Endothelial cell of umbilical vein (primary cell): ENCODE data around the gene SUPT4H1. TPM values are rescaled to one million over a fixed set of nuclear protein-coding genes. Genes with fewer than 3 reads are reported as not detected.

Experiments used
- BruUV-seq: library from RNA; stranded (reverse); fragments of 400-500 nt; replicated peaks from 2 replicates; lab custom pipeline; 2021; lab: Mats Ljungman, UMichigan
- CTCF ChIA-PET: fragments of 300-600, 350-600 bp; sonication (Branson Sonifier 250); formaldehyde crosslinking; loops from one replicate; lab custom pipeline; 2021; ENCODE audit warnings: antibody characterized with exemption, inconsistent platforms; lab: Charles Lee
- POLR2A ChIA-PET: fragments of 300-600, 350-600 bp; sonication (Branson Sonifier 250); formaldehyde crosslinking; loops from one replicate; lab custom pipeline; 2021; ENCODE audit warnings: antibody characterized with exemption, inconsistent platforms; lab: Charles Lee
- DNase-seq: peaks from one replicate; pipeline ENCODE4 v3.0.0-alpha.2; 2011; ENCODE audit warnings: low read depth, low spot score
- FAIRE-seq: peaks from 2 replicates; lab custom pipeline; 2011; peaks lifted over from hg19 to GRCh38; lab: Jason Lieb, UNC
- H2AFZ ChIP-seq: 2 replicates; pipeline ENCODE4 v1.6.0; 2012; ENCODE audit warnings: low read depth, low read length, control low read depth, inconsistent platforms
- H3K27ac ChIP-seq: 2 replicates; pipeline ENCODE4 v1.5.1; 2011; ENCODE audit warnings: low read depth, mild to moderate bottlenecking, control low read depth, low read length, moderate library complexity; ENCODE audit not compliant: insufficient read depth
- H3K27me3 ChIP-seq, 2 experiments: 2 replicates each; pipeline versions ENCODE4 v1.6.0 to v1.6.1; 2011; ENCODE audit warnings: low read length in 2 of 2, mixed read lengths in 1 of 2; ENCODE audit not compliant: control insufficient read depth in 2 of 2, insufficient read depth in 2 of 2
- H3K36me3 ChIP-seq, 2 experiments: 2 replicates in 1 of 2; 3 replicates in 1 of 2; pipeline ENCODE4 v1.5.1; 2011; ENCODE audit warnings: low read length in 2 of 2, mild to moderate bottlenecking in 1 of 2, moderate library complexity in 1 of 2; ENCODE audit not compliant: control insufficient read depth in 2 of 2, insufficient read depth in 2 of 2; ENCODE audit errors: extremely low read depth in 1 of 2
- H3K4me1 ChIP-seq: 3 replicates; pipeline ENCODE4 v1.5.1; 2011; ENCODE audit warnings: mild to moderate bottlenecking, low read length; ENCODE audit not compliant: control insufficient read depth, insufficient read depth; ENCODE audit errors: extremely low read depth
- H3K4me2 ChIP-seq: 2 replicates; pipeline ENCODE4 v1.6.1; 2011; ENCODE audit warnings: low read length, control low read depth, mixed read lengths; ENCODE audit not compliant: insufficient read depth
- H3K4me3 ChIP-seq, 3 experiments: fragments of 200-600 bp in 1 of 3; sonication (generic), shearing (Covaris generic) in 1 of 3; replicated peaks in 1 of 3; 2 replicates each; pipeline ENCODE4 v1.5.1; 2011 to 2016; ENCODE audit warnings: control low read depth in 3 of 3, low read length in 3 of 3, mild to moderate bottlenecking in 2 of 3, inconsistent platforms in 1 of 3, low read depth in 1 of 3, moderate library complexity in 1 of 3; ENCODE audit not compliant: insufficient read depth in 1 of 3
- H3K79me2 ChIP-seq: 2 replicates; pipeline ENCODE4 v1.6.0; 2012; ENCODE audit warnings: low read length, inconsistent platforms; ENCODE audit not compliant: control insufficient read depth, insufficient read depth
- H3K9ac ChIP-seq: replicated peaks from 2 replicates; pipeline ENCODE3; 2011; ENCODE audit warnings: low read length, control low read depth; ENCODE audit not compliant: insufficient read depth; ENCODE audit errors: extremely low read depth
- H3K9me1 ChIP-seq: replicated peaks from 3 replicates; pipeline ENCODE4 v1.6.0; 2011; ENCODE audit warnings: mild to moderate bottlenecking, low read length; ENCODE audit not compliant: control insufficient read depth, insufficient read depth; ENCODE audit errors: extremely low read depth
- H3K9me3 ChIP-seq: replicated peaks from 2 replicates; pipeline ENCODE4 v1.5.1; 2012; ENCODE audit warnings: low read length, inconsistent platforms; ENCODE audit not compliant: control insufficient read depth, insufficient read depth
- H4K20me1 ChIP-seq: replicated peaks from 2 replicates; pipeline ENCODE3; 2011; ENCODE audit warnings: mild to moderate bottlenecking, low read length; ENCODE audit not compliant: control insufficient read depth, insufficient read depth; ENCODE audit errors: extremely low read depth
- EZH2 ChIP-seq: IDR thresholded peaks from 2 replicates; pipeline ENCODE4 v1.6.1; 2012; ENCODE audit warnings: borderline replicate concordance, low read depth, mild to moderate bottlenecking, moderate library complexity, low read length, inconsistent platforms; ENCODE audit not compliant: severe bottlenecking
- FOS ChIP-seq: IDR thresholded peaks from 2 replicates; pipeline ENCODE4 v1.6.1; 2011; ENCODE audit warnings: mild to moderate bottlenecking, low read length, moderate library complexity, borderline replicate concordance; ENCODE audit not compliant: insufficient read depth
- GATA2 ChIP-seq: IDR thresholded peaks from 2 replicates; pipeline ENCODE4 v1.7.0; 2011; ENCODE audit warnings: low read depth, mild to moderate bottlenecking, moderate library complexity, mixed read lengths, low read length; ENCODE audit not compliant: insufficient read length, insufficient read depth
- JUN ChIP-seq: IDR thresholded peaks from 2 replicates; pipeline ENCODE4 v1.6.1; 2011; ENCODE audit warnings: borderline replicate concordance, low read depth; ENCODE audit not compliant: insufficient read length, insufficient read depth
- MYC ChIP-seq: IDR thresholded peaks from one replicate; pipeline ENCODE4 v1.6.1; 2011; ENCODE audit warnings: mild to moderate bottlenecking, low read depth, low read length
- POLR2A ChIP-seq: IDR thresholded peaks from 2 replicates; pipeline ENCODE4 v1.6.1; 2012; ENCODE audit warnings: low read depth, mild to moderate bottlenecking, control low read depth, low read length
- POLR2AphosphoS5 ChIP-seq: IDR thresholded peaks from 2 replicates; pipeline ENCODE4 v1.6.1; 2012; ENCODE audit warnings: low read depth, mild to moderate bottlenecking, control low read depth, low read length, moderate library complexity; ENCODE audit not compliant: insufficient read depth
- dilution Hi-C: fragments of 300-500 bp; cut with MboI; formaldehyde crosslinking; loops from one replicate; pipeline ENCODE4 v1.15.0; 2019; ENCODE audit warnings: low sequenced_read_pairs; ENCODE audit not compliant: extremely low pct_ligation_motif_present
- intact Hi-C: fragments of 100-400 bp; cut with micrococcal nuclease; formaldehyde crosslinking; loops from one replicate; pipeline ENCODE4 v1.10.0; 2022
- polyA plus RNA-seq, 4 experiments: library from polyadenylated mRNA; depleted of rRNA in 3 of 4; stranded (reverse) in 3 of 4; unstranded in 1 of 4; fragments of >200 nt; gene quantifications; 2 replicates each; pipeline versions ENCODE4 v1.2.1 to v1.2.3, GENCODE V29; 2011 to 2012; ENCODE audit warnings: missing spikeins in 1 of 4
- total RNA-seq: library from RNA; stranded (reverse); gene quantifications from 2 replicates; pipeline ENCODE4 v1.2.3, GENCODE V29; 2021
- TF ChIP-seq, protein P1 (sequence below): IDR thresholded peaks from 2 replicates; pipeline ENCODE4 v1.6.1; 2011; ENCODE audit not compliant: insufficient read depth, insufficient read length
- TF ChIP-seq, protein P2 (sequence below), 2 donors: IDR thresholded peaks; 1 replicate in 1 of 2; 2 replicates in 1 of 2; pipeline ENCODE4 v1.5.1; 2011; ENCODE audit warnings: low read length in 2 of 2, mild to moderate bottlenecking in 2 of 2, moderate library complexity in 2 of 2, control low read depth in 1 of 2, inconsistent platforms in 1 of 2, low read depth in 1 of 2; ENCODE audit not compliant: insufficient read depth in 1 of 2; ENCODE audit errors: extremely low read depth in 1 of 2

SUPT4H1 gene
- total and polyA plus RNA-seq, 2 donors (not counting 3 experiments of a cell fraction or from before 2014, with no cell fraction given), result 77.5 to 154 TPM

GRCh38 chr17:58391302-58391984 is 39.4 kb upstream of the SUPT4H1 start:
- no TSS peak for BruUV-seq
- no peak overlapping the region for H3K4me2 ChIP-seq
- no peak overlapping the region for H3K27ac ChIP-seq
- H3K9ac ChIP-seq, result no peak overlapping the region
- H3K27me3 ChIP-seq, result peaks cover 10 to 39% of the 10 kb centered on the region in 2 experiments
- no peak overlapping the region for H2AFZ ChIP-seq
- DNase-seq (peak; percentile 82), FAIRE-seq (peak; percentile 86)
- no peaks in the 10 kb centered on the region for H3K9me3 ChIP-seq
- dilution Hi-C loops (no loop called here), intact Hi-C loops (loop anchor here (5.0 kb wide), 1 partner anchor 39 kb away; the partner anchor contains the start of gene SUPT4H1)
- POLR2A ChIA-PET, result no interaction called here
- no peaks in the 10 kb centered on the region for H3K9me1 ChIP-seq
- no peaks in the 10 kb centered on the region for H4K20me1 ChIP-seq
- H3K79me2 ChIP-seq, result no peaks in the 10 kb centered on the region
- no peak overlapping the region for H3K4me3 ChIP-seq
- CTCF ChIA-PET, result interaction anchor here (0.8 kb wide), 1 partner anchor 26 kb away, joined by 3 read pairs; the partner anchor contains the start of gene RNF43
- H3K36me3 ChIP-seq, result no peaks in the 10 kb centered on the region
- peaks cover 7% of the 10 kb centered on the region for H3K4me1 ChIP-seq
- TF ChIP-seq, protein P1, sequence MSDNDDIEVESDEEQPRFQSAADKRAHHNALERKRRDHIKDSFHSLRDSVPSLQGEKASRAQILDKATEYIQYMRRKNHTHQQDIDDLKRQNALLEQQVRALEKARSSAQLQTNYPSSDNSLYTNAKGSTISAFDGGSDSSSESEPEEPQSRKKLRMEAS, result no peak
- peak; percentile 77 for TF ChIP-seq GATA2

DNA sequence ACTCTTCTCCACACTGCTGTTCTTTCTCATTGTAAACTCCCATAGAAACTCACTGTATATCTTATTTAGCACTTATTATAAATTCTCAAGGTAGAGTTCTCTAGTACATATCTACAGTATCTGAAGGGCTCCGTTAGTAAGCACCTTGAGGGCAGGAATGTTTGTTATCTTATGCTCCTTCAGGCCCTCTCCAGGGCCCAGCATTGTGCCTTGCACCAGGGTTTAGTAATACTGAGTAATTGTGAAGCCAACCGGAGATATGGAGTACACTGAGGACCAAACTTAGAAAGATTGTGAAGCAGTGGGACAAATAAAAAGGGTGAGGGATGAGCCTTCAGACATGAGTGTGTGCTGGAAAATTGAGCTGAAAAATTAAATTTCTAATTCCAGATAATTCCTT is 38.9 kb upstream of the SUPT4H1 start:
- H3K27me3 ChIP-seq, result peaks cover 10 to 37% of the 10 kb centered on the region in 2 experiments
- ChIA-PET CTCF (interaction anchor here (1.1 to 1.6 kb wide), 2 partner anchors 22 to 27 kb away, joined by 3 read pairs; no protein-coding TSS in a partner anchor), POLR2A (no interaction called here)
- H3K9me3 ChIP-seq, result no peaks in the 10 kb centered on the region
- intact Hi-C loops (loop anchor here (5.0 kb wide), 1 partner anchor 39 kb away; the partner anchor contains the start of gene SUPT4H1), dilution Hi-C loops (no loop called here)
- no peak overlapping the region for H3K4me3 ChIP-seq
- no peaks in the 10 kb centered on the region for H3K79me2 ChIP-seq
- no peak for DNase-seq
- H3K36me3 ChIP-seq, result no peaks in the 10 kb centered on the region
- H2AFZ ChIP-seq, result no peak overlapping the region
- H3K4me2 ChIP-seq, result no peak overlapping the region
- no TSS peak for BruUV-seq
- H3K4me1 ChIP-seq, result peaks cover 7% of the 10 kb centered on the region
- H3K9me1 ChIP-seq, result no peaks in the 10 kb centered on the region
- no peak overlapping the region for H3K27ac ChIP-seq
- TF ChIP-seq EZH2, result no peak
- TF ChIP-seq GATA2, result no peak
- TF ChIP-seq, protein P1, result no peak
- no peak for TF ChIP-seq JUN
- TF ChIP-seq FOS, result no peak
- no peak for TF ChIP-seq POLR2A
- TF ChIP-seq POLR2AphosphoS5, result no peak
- no peak for TF ChIP-seq MYC
- TF ChIP-seq, protein P2, sequence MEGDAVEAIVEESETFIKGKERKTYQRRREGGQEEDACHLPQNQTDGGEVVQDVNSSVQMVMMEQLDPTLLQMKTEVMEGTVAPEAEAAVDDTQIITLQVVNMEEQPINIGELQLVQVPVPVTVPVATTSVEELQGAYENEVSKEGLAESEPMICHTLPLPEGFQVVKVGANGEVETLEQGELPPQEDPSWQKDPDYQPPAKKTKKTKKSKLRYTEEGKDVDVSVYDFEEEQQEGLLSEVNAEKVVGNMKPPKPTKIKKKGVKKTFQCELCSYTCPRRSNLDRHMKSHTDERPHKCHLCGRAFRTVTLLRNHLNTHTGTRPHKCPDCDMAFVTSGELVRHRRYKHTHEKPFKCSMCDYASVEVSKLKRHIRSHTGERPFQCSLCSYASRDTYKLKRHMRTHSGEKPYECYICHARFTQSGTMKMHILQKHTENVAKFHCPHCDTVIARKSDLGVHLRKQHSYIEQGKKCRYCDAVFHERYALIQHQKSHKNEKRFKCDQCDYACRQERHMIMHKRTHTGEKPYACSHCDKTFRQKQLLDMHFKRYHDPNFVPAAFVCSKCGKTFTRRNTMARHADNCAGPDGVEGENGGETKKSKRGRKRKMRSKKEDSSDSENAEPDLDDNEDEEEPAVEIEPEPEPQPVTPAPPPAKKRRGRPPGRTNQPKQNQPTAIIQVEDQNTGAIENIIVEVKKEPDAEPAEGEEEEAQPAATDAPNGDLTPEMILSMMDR (IDR thresholded peaks at IDR 0.05; ENCODE audit: extremely low read depth in 1 of 2, insufficient read depth in 1 of 2, low read depth in 1 of 2, low read length in 2 of 2), result no peak
- no peak for FAIRE-seq
- H3K9ac ChIP-seq, result no peak overlapping the region
- H4K20me1 ChIP-seq, result no peaks in the 10 kb centered on the region
